GM12801 (cell line): ENCODE results near the gene VASH2.

Experiments used
- CTCF ChIP-seq: IDR thresholded peaks from one replicate; pipeline ENCODE4 v1.5.1; 2011; ENCODE audit warnings: control low read depth; ENCODE audit not compliant: insufficient read length; ENCODE audit errors: extremely low read depth

Gene VASH2

GRCh38 chr1:212950243-212951125, at the start of gene VASH2:
Gene VASH2 (plus strand): TSS chr1:212950541. CDS start chr1:212951543, 1,002 bp downstream.
- no peak for TF ChIP-seq CTCF

GRCh38 chr1:212901290-212901689, 49.1 kb upstream of the VASH2 start:
- TF ChIP-seq CTCF: no peak

GRCh38 chr1:212902054-212902453, 48.3 kb upstream of the VASH2 start:
- TF ChIP-seq CTCF: no peak

GRCh38 chr1:212903664-212904063, 46.7 kb upstream of the VASH2 start:
- no peak for TF ChIP-seq CTCF

- no peak for TF ChIP-seq CTCF
These were observed 41.4 kb upstream of the VASH2 start for GRCh38 chr1:212908971-212909370.

GRCh38 chr1:212909652-212910063, 40.7 kb upstream of the VASH2 start:
- no peak for TF ChIP-seq CTCF

- no peak for TF ChIP-seq CTCF
These were observed 35.6 kb upstream of the VASH2 start for GRCh38 chr1:212914789-212915188.
